BLaER1 (cell line): ENCODE data around the gene MAPKAPK2.

Experiments used
- H3K27ac ChIP-seq: shearing (Covaris generic); formaldehyde crosslinking; 2 replicates; pipeline ENCODE4 v1.8.1; 2022
- H3K27me3 ChIP-seq: shearing (Covaris generic); formaldehyde crosslinking; 2 replicates; pipeline ENCODE4 v1.8.1; 2022
- H3K36me3 ChIP-seq: shearing (Covaris generic); formaldehyde crosslinking; 2 replicates; pipeline ENCODE4 v1.8.1; 2022
- H3K4me1 ChIP-seq: shearing (Covaris generic); formaldehyde crosslinking; 2 replicates; pipeline ENCODE4 v1.8.1; 2022
- H3K4me2 ChIP-seq: shearing (Covaris generic); formaldehyde crosslinking; 2 replicates; pipeline ENCODE4 v1.8.1; 2022
- H3K4me3 ChIP-seq: shearing (Covaris generic); formaldehyde crosslinking; 2 replicates; pipeline ENCODE4 v1.8.1; 2022
- H3K9ac ChIP-seq: shearing (Covaris generic); formaldehyde crosslinking; 2 replicates; pipeline ENCODE4 v1.8.1; 2022
- H3K9me3 ChIP-seq: shearing (Covaris generic); formaldehyde crosslinking; 2 replicates; pipeline ENCODE4 v1.8.1; 2022
- H4K20me1 ChIP-seq: shearing (Covaris generic); formaldehyde crosslinking; 2 replicates; pipeline ENCODE4 v1.8.1; 2022
- Cebpa-rat ChIP-seq: shearing (Covaris generic); IDR thresholded peaks from 2 replicates; pipeline ENCODE4 v1.8.1; 2022

The MAPKAPK2 gene

DNA sequence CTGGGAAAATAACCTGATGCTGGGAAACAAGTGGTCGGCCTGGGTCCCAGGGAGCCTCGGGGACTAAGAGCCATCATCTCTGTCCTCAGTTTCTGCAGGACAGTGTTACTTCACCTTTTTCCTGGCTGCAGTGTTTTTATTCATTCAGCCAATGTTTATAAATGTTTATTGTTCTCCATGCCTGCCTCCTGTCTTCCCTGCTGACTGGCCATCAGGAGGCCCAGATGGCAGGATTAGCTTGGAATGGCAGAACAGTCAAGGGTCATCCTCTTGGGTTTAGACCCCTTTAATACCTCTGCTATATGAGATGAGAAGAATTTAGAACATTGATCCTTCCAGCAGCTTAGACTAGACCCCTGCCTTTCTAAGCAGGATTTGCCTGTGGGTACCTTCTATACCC, 13.3 kb downstream of the MAPKAPK2 start:
- Histone ChIP-seq H3K4me3 (no peak overlapping the region), H4K20me1 (peaks cover 100% of the 10 kb centered on the region), H3K9me3 (peaks cover 8% of the 10 kb centered on the region; the same call in 1 of the 2 replicates), H3K4me1 (peaks cover 100% of the 10 kb centered on the region), H3K27ac (no peak overlapping the region), H3K27me3 (no peaks in the 10 kb centered on the region), H3K9ac (peak overlapping the region; percentile 25; the same call in 1 of the 2 replicates), H3K36me3 (peaks cover 93% of the 10 kb centered on the region), H3K4me2 (peak overlapping the region; percentile 90)
- TF ChIP-seq Cebpa-rat, result no peak

DNA sequence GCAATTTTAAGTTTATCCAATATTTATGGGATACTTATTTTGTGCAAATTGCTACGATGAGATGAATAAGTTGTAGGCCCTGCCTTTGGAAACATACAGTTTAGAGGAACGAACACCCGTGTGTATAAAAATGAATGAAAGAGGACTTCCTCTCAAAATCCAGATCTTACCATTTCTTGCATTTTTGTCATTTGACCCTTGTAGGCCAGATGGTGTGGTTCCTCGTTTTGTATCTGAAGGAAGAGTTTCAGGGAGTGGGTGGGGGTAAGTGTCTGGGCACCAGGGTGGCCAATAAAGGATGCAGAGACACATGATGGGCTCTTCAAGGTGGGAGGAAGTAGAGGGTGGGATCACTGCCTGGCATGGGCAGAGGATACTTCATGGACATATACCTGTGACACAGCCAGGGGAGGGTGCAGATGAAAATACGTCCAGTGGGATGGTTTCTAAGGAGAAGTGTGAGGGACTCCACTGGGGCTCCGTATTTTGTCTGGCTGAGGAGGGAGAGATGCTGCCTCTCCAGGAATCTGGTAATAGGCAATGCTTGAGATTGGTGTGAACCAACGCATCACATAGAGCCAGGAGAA, 14.4 kb downstream of the MAPKAPK2 start:
- H3K27me3 ChIP-seq, result no peaks in the 10 kb centered on the region
- H3K9ac ChIP-seq, result peak overlapping the region; percentile 55; the same call in 1 of the 2 replicates
- H3K4me3 ChIP-seq, result no peak overlapping the region
- peak overlapping the region; percentile 90 for H3K4me2 ChIP-seq
- H3K9me3 ChIP-seq, result peaks cover 8% of the 10 kb centered on the region; the same call in 1 of the 2 replicates
- H3K36me3 ChIP-seq, result peaks cover 84% of the 10 kb centered on the region
- H4K20me1 ChIP-seq, result peaks cover 100% of the 10 kb centered on the region
- H3K27ac ChIP-seq, result peak overlapping the region; percentile 50
- peaks cover 100% of the 10 kb centered on the region for H3K4me1 ChIP-seq
- no peak for TF ChIP-seq Cebpa-rat

DNA sequence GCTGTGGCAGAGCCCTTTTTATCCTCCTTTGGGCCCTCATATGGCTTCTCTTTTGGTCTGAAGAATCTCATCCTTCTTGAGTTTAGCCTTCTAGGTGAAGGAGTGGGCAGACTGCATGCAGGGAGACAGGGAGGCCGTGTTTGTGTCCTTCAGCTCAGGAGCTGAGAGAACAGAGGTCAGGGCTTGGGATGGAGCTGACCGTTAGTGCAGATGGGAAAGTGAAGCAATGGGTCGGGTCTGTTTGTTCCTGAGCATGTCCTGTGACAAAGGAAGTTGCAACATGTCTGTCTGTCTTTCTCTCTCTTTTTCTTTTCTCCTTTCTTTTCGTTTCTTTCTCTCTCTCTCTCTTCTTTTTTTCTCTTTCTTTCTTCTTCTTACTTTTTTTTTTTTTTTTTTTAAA, 14.9 kb downstream of the MAPKAPK2 start:
- Histone ChIP-seq H3K9ac (peak overlapping the region; percentile 55; the same call in 1 of the 2 replicates), H3K27me3 (no peaks in the 10 kb centered on the region), H3K36me3 (peaks cover 80% of the 10 kb centered on the region), H3K9me3 (peaks cover 8% of the 10 kb centered on the region; the same call in 1 of the 2 replicates), H3K4me2 (peak overlapping the region; percentile 90), H3K4me3 (no peak overlapping the region), H3K27ac (peak overlapping the region; percentile 50), H4K20me1 (peaks cover 100% of the 10 kb centered on the region), H3K4me1 (peaks cover 100% of the 10 kb centered on the region)
- TF ChIP-seq Cebpa-rat, result peak; percentile 63; the same call in 1 of the 2 replicates

DNA sequence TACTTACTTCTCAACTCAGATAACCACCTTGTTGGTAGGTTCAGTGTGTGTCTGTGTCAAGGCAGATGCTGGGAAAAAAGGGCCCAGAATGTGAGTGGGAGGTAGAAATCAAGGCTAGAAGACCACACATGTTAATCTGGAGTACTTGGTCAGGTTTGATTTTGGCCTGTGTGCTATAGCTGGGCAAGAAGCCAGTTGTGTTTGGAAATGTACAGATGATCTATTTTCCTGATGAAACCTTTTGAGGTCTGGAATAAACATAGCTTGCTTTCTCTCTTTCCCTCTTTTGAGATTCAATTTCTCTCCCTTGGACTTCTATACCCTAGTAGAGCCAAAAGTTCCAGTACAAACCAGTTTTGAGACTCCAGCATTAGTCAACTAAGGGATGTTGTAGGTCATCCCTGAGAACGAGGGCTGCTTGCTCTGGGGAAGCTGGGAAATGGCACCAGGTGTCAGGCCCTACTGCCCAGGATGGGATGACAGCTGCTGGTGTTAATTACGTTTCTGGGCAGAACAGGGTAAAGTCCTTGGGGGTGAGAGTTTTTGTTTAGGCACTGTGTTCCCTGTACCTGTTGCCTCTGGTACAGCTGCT, 15.8 kb downstream of the MAPKAPK2 start:
- peak overlapping the region; percentile 50 for H3K27ac ChIP-seq
- no peak overlapping the region for H3K4me3 ChIP-seq
- peak overlapping the region; percentile 90 for H3K4me2 ChIP-seq
- peaks cover 8% of the 10 kb centered on the region; the same call in 1 of the 2 replicates for H3K9me3 ChIP-seq
- no peak for TF ChIP-seq Cebpa-rat
- peaks cover 100% of the 10 kb centered on the region for H4K20me1 ChIP-seq
- H3K9ac ChIP-seq, result no peak overlapping the region
- peaks cover 71% of the 10 kb centered on the region for H3K36me3 ChIP-seq
- no peaks in the 10 kb centered on the region for H3K27me3 ChIP-seq
- H3K4me1 ChIP-seq, result peaks cover 100% of the 10 kb centered on the region

DNA sequence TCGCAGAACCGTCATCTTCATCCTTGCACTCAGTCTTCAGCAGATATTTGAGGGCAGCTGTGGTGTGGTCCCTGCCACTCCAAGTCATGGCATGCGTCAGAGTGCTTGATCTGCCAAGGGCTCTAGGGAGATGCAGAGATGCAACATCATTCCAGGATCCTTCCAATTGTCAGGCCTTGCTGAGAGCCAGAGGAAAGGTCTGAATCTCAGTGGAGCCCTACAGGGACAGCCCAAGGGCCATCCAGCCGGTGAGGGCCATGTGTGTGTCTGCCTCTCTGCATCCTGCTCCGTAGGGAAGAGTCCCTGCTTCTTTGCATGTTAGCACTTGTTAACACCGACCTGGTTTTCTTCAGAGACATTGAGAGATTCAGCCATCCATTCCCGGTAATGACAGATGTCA, 17.6 kb downstream of the MAPKAPK2 start:
- H3K4me2 ChIP-seq, result peak overlapping the region; percentile 90

DNA sequence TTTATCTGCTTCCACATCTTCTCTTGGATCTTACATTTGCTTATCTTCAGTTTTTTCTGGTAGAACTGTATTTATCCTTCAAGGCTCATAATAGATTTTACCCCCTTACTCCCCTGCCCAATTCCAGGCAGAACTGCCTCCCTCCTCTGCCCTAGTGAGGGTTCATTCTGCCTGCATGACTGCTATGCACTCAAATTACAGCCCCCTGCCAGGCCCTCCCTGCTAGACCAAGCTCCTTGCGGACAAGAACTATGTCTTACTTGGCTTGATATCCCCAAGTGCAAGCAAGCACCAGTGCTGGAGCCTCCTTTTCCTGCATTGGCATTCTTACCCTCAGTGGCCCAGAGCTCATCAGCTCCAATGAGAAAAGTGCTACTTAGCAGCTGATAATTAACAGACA, 18.1 kb downstream of the MAPKAPK2 start:
- no peak for TF ChIP-seq Cebpa-rat
- Histone ChIP-seq H3K4me3 (no peak overlapping the region), H3K9me3 (0 out of 2 replicates have a peak, but pooled peaks cover under 1% of the 10 kb centered on the region), H4K20me1 (peaks cover 100% of the 10 kb centered on the region), H3K36me3 (peaks cover 55% of the 10 kb centered on the region), H3K4me1 (peaks cover 100% of the 10 kb centered on the region), H3K4me2 (peak overlapping the region; percentile 90), H3K27ac (peak overlapping the region; percentile 15; the same call in 1 of the 2 replicates), H3K9ac (peak overlapping the region; percentile 20; the same call in 1 of the 2 replicates), H3K27me3 (no peaks in the 10 kb centered on the region)

More for the DNA sequence above, 17.6 kb downstream of the MAPKAPK2 start:
- Histone ChIP-seq H3K9me3 (0 out of 2 replicates have a peak, but pooled peaks cover 5% of the 10 kb centered on the region), H3K9ac (peak overlapping the region; percentile 20; the same call in 1 of the 2 replicates), H3K27ac (peak overlapping the region; percentile 15; the same call in 1 of the 2 replicates), H3K4me1 (peaks cover 100% of the 10 kb centered on the region), H3K36me3 (peaks cover 60% of the 10 kb centered on the region), H3K4me3 (no peak overlapping the region), H3K27me3 (no peaks in the 10 kb centered on the region), H4K20me1 (peaks cover 100% of the 10 kb centered on the region)
- no peak for TF ChIP-seq Cebpa-rat

DNA sequence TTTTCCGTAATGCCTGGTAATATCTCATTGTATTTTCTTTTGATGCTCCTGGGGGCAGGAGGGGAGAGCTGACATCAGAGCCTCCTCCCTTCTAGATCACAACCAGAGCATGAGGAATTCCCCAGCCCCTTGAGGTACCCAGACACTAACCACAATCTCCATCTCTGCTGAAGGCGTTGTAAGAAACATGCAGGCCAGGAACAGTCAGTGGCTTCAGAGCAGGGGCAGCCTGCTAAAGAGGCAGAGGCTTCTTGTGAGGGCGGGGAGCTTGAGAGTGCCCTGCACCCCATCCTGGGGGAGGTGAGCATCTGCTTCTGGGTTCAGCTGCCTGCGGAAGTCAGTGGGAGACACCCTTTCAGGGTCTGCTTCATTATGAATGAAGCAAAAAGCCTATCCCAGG, 19.0 kb downstream of the MAPKAPK2 start:
- Histone ChIP-seq H3K27ac (no peak overlapping the region), H4K20me1 (peaks cover 100% of the 10 kb centered on the region), H3K4me1 (peaks cover 100% of the 10 kb centered on the region), H3K36me3 (peaks cover 48% of the 10 kb centered on the region), H3K4me2 (peak overlapping the region; percentile 90), H3K9ac (peak overlapping the region; percentile 27; the same call in 1 of the 2 replicates), H3K4me3 (no peak overlapping the region), H3K27me3 (no peaks in the 10 kb centered on the region), H3K9me3 (no peaks in the 10 kb centered on the region)
- TF ChIP-seq Cebpa-rat, result no peak

DNA sequence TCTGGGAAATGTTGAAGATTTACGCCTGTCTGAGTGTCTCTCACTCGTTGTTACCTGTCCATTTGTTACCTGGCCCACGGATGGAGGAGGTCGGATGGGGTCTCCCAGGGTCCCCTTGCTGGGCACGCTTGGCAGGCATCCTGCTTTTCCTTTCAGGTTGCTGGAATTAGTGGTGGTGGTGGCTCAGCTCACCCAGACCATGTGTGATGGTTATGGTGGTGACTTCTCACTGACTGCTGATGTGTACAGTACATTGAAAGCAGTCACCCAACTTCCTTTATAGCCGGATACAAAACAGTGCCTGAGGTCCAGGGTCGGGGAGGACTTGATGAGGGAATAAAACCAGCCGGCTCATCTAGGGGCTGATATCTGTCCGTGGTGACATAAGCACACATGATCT, 19.5 kb downstream of the MAPKAPK2 start:
- peak overlapping the region; percentile 90 for H3K4me2 ChIP-seq
- H3K9me3 ChIP-seq, result no peaks in the 10 kb centered on the region
- peak overlapping the region; percentile 27; the same call in 1 of the 2 replicates for H3K9ac ChIP-seq
- no peak overlapping the region for H3K4me3 ChIP-seq
- peaks cover 42% of the 10 kb centered on the region for H3K36me3 ChIP-seq
- TF ChIP-seq Cebpa-rat, result no peak
- peaks cover 100% of the 10 kb centered on the region for H3K4me1 ChIP-seq
- H3K27ac ChIP-seq, result no peak overlapping the region
- no peaks in the 10 kb centered on the region for H3K27me3 ChIP-seq
- H4K20me1 ChIP-seq, result peaks cover 100% of the 10 kb centered on the region

DNA sequence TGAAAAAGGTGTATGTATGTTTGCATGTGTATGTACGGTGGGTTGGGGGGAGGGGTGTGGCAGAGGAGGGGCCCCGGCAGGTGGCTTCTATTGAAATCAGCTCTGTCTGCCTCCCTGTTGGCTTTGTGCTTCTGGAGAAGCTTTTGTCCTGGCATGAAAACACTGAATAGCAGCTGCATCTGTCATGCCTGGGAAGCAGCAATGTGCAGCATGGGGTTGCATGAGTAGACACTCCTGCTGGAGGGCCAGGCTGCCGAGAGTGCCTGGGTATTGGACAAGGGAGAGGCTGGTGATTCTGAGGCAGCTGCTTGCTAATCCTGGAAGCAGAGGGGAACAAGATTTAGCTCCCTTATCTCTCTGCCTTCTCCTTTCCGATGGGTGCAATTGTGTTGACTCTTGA, 20.5 kb downstream of the MAPKAPK2 start:
- H3K4me1 ChIP-seq, result peaks cover 100% of the 10 kb centered on the region
- H3K9me3 ChIP-seq, result no peaks in the 10 kb centered on the region
- no peaks in the 10 kb centered on the region for H3K27me3 ChIP-seq
- H3K36me3 ChIP-seq, result peaks cover 34% of the 10 kb centered on the region
- no peak for TF ChIP-seq Cebpa-rat
- peaks cover 100% of the 10 kb centered on the region for H4K20me1 ChIP-seq
- peak overlapping the region; percentile 90 for H3K4me2 ChIP-seq
- H3K27ac ChIP-seq, result no peak overlapping the region
- no peak overlapping the region for H3K9ac ChIP-seq
- H3K4me3 ChIP-seq, result no peak overlapping the region
